ENCODE measurements around the gene EPB41L3.

Gene EPB41L3

GRCh38 chr18:5527603-5528002, 16.2 kb downstream of the EPB41L3 start:
- no peak overlapping the region for H3K23ac ChIP-seq (ENCODE audit: low read depth, low read length, poor library complexity)
- H4K8ac ChIP-seq (ENCODE audit: low read depth, low read length), result no peak overlapping the region
- no peak overlapping the region for H2AFZ ChIP-seq (ENCODE audit: low read length)
- no peak overlapping the region for H3K27ac ChIP-seq (replicated peaks; ENCODE audit: low read length)
- H2BK15ac ChIP-seq (ENCODE audit: low read length), result no peak overlapping the region
- H3K9me3 ChIP-seq (replicated peaks in 1 of 2; ENCODE audit: control insufficient read depth in 2 of 2, insufficient read depth in 1 of 2, low read depth in 1 of 2, low read length in 2 of 2), result no peaks in the 10 kb centered on the region
- no peak overlapping the region for H3K18ac ChIP-seq (ENCODE audit: low read length)
- H3K79me1 ChIP-seq (ENCODE audit: low read depth, low read length), result no peaks in the 10 kb centered on the region
- no peak overlapping the region for H2BK5ac ChIP-seq (ENCODE audit: low read length)
- DNase-seq (ENCODE audit: low spot score), result no peak
- H3K4me1 ChIP-seq (ENCODE audit: control insufficient read depth in 2 of 2, insufficient read depth in 1 of 2, low read depth in 1 of 2, low read length in 2 of 2), result peaks cover 0 to 5% of the 10 kb centered on the region in 2 donors
- no peak overlapping the region for H3K4me2 ChIP-seq (ENCODE audit: insufficient read depth, low read length, poor library complexity, severe bottlenecking)
- no peak overlapping the region for H3K14ac ChIP-seq (ENCODE audit: low read length)
- H3K9ac ChIP-seq (ENCODE audit: low read depth, low read length, poor library complexity), result no peak overlapping the region
- H3K36me3 ChIP-seq (replicated peaks in 1 of 2; ENCODE audit: control insufficient read depth in 2 of 2, insufficient read depth in 2 of 2, low read length in 2 of 2), result no peaks in the 10 kb centered on the region
- no peak overlapping the region for H2BK12ac ChIP-seq (ENCODE audit: low read length)
- no peak overlapping the region for H2AK5ac ChIP-seq (ENCODE audit: low read depth, low read length)
- no peak overlapping the region for H2BK120ac ChIP-seq (ENCODE audit: low read depth, low read length)
- H3K4me3 ChIP-seq (ENCODE audit: low read length in 2 of 2), result no peak overlapping the region
- H3K27me3 ChIP-seq (ENCODE audit: control insufficient read depth in 3 of 3, insufficient read depth in 3 of 3, low read depth in 1 of 3, low read length in 3 of 3), result no peaks in the 10 kb centered on the region
- H3K4ac ChIP-seq (ENCODE audit: low read length), result no peak overlapping the region
- H4K91ac ChIP-seq (ENCODE audit: low read depth, low read length, poor library complexity), result no peak overlapping the region
- WGBS, 2 donors (ENCODE audit: extremely low coverage in 2 of 2, insufficient read length in 2 of 2, insufficient replicate concordance in 1 of 2), result no CpG with 5 or more reads among the region's 6 CpGs

DNA sequence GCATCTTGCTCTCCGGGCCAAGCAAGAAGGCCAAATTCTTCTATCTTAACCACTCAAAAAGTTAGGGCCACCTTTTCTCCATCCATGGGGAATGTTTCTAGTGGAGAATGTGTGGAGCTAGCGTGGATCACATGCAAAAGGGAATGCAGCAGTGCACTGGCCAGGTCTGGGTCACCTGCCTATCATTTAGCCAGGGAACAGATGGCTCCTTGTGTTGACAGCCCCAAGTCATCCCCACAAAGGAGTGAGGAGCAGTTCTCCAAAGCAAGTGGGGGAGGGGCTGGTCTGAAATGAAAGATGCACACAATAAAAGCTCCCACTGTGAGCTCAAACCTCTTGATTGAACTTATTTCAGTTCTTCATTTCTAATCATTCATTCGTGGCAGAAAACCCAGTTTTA, 19.1 kb downstream of the EPB41L3 start:
- Histone ChIP-seq H3K4me1 (ENCODE audit: control insufficient read depth in 2 of 2, insufficient read depth in 1 of 2, low read depth in 1 of 2, low read length in 2 of 2) (no peaks in the 10 kb centered on the region), H3K9ac (ENCODE audit: low read depth, low read length, poor library complexity) (no peak overlapping the region), H2BK120ac (ENCODE audit: low read depth, low read length) (no peak overlapping the region), H3K4ac (ENCODE audit: low read length) (no peak overlapping the region), H3K79me1 (ENCODE audit: low read depth, low read length) (no peaks in the 10 kb centered on the region), H2BK12ac (ENCODE audit: low read length) (no peak overlapping the region), H3K4me2 (ENCODE audit: insufficient read depth, low read length, poor library complexity, severe bottlenecking) (no peak overlapping the region), H4K8ac (ENCODE audit: low read depth, low read length) (no peak overlapping the region), H3K27ac (replicated peaks; ENCODE audit: low read length) (no peak overlapping the region), H2AFZ (ENCODE audit: low read length) (no peak overlapping the region), H2AK5ac (ENCODE audit: low read depth, low read length) (no peak overlapping the region), H2BK5ac (ENCODE audit: low read length) (no peak overlapping the region), H3K36me3 (replicated peaks in 1 of 2; ENCODE audit: control insufficient read depth in 2 of 2, insufficient read depth in 2 of 2, low read length in 2 of 2) (no peaks in the 10 kb centered on the region), H3K27me3 (ENCODE audit: control insufficient read depth in 3 of 3, insufficient read depth in 3 of 3, low read depth in 1 of 3, low read length in 3 of 3) (no peaks in the 10 kb centered on the region), H3K4me3 (ENCODE audit: low read length in 2 of 2) (no peak overlapping the region), H3K14ac (ENCODE audit: low read length) (no peak overlapping the region), H3K9me3 (replicated peaks in 1 of 2; ENCODE audit: control insufficient read depth in 2 of 2, insufficient read depth in 1 of 2, low read depth in 1 of 2, low read length in 2 of 2) (no peaks in the 10 kb centered on the region), H2BK15ac (ENCODE audit: low read length) (no peak overlapping the region), H4K91ac (ENCODE audit: low read depth, low read length, poor library complexity) (no peak overlapping the region), H3K18ac (ENCODE audit: low read length) (no peak overlapping the region), H3K23ac (ENCODE audit: low read depth, low read length, poor library complexity) (no peak overlapping the region)
- no peak for DNase-seq (ENCODE audit: low spot score)
- no CpG with 5 or more reads among the region's 3 CpGs for WGBS, 2 donors (ENCODE audit: extremely low coverage in 2 of 2, insufficient read length in 2 of 2, insufficient replicate concordance in 1 of 2)

- Histone ChIP-seq H3K27me3 (ENCODE audit: control insufficient read depth in 3 of 3, insufficient read depth in 3 of 3, low read depth in 1 of 3, low read length in 3 of 3) (no peaks in the 10 kb centered on the region), H2BK12ac (ENCODE audit: low read length) (no peak overlapping the region), H3K4ac (ENCODE audit: low read length) (no peak overlapping the region), H2BK5ac (ENCODE audit: low read length) (no peak overlapping the region), H2AFZ (ENCODE audit: low read length) (no peak overlapping the region), H3K9ac (ENCODE audit: low read depth, low read length, poor library complexity) (no peak overlapping the region), H3K23ac (ENCODE audit: low read depth, low read length, poor library complexity) (no peak overlapping the region), H2BK15ac (ENCODE audit: low read length) (no peak overlapping the region), H4K8ac (ENCODE audit: low read depth, low read length) (no peak overlapping the region), H3K4me3 (ENCODE audit: low read length in 2 of 2) (no peak overlapping the region), H3K4me2 (ENCODE audit: insufficient read depth, low read length, poor library complexity, severe bottlenecking) (no peak overlapping the region), H3K27ac (replicated peaks; ENCODE audit: low read length) (no peak overlapping the region), H2BK120ac (ENCODE audit: low read depth, low read length) (no peak overlapping the region), H3K79me1 (ENCODE audit: low read depth, low read length) (no peaks in the 10 kb centered on the region), H2AK5ac (ENCODE audit: low read depth, low read length) (no peak overlapping the region), H3K14ac (ENCODE audit: low read length) (no peak overlapping the region), H3K18ac (ENCODE audit: low read length) (no peak overlapping the region), H3K36me3 (replicated peaks in 1 of 2; ENCODE audit: control insufficient read depth in 2 of 2, insufficient read depth in 2 of 2, low read length in 2 of 2) (no peaks in the 10 kb centered on the region), H3K4me1 (ENCODE audit: control insufficient read depth in 2 of 2, insufficient read depth in 1 of 2, low read depth in 1 of 2, low read length in 2 of 2) (no peaks in the 10 kb centered on the region), H4K91ac (ENCODE audit: low read depth, low read length, poor library complexity) (no peak overlapping the region), H3K9me3 (replicated peaks in 1 of 2; ENCODE audit: control insufficient read depth in 2 of 2, insufficient read depth in 1 of 2, low read depth in 1 of 2, low read length in 2 of 2) (no peaks in the 10 kb centered on the region)
- DNase-seq (ENCODE audit: low spot score), result no peak
- WGBS, 2 donors (ENCODE audit: extremely low coverage in 2 of 2, insufficient read length in 2 of 2, insufficient replicate concordance in 1 of 2), result no CpG with 5 or more reads among the region's 2 CpGs
Observed at GRCh38 chr18:5521000-5521399, 22.8 kb downstream of the EPB41L3 start.

- Histone ChIP-seq H2BK5ac (ENCODE audit: low read length) (no peak overlapping the region), H2AK5ac (ENCODE audit: low read depth, low read length) (no peak overlapping the region), H3K23ac (ENCODE audit: low read depth, low read length, poor library complexity) (no peak overlapping the region), H4K8ac (ENCODE audit: low read depth, low read length) (no peak overlapping the region), H3K9me3 (replicated peaks in 1 of 2; ENCODE audit: control insufficient read depth in 2 of 2, insufficient read depth in 1 of 2, low read depth in 1 of 2, low read length in 2 of 2) (no peaks in the 10 kb centered on the region), H3K36me3 (replicated peaks in 1 of 2; ENCODE audit: control insufficient read depth in 2 of 2, insufficient read depth in 2 of 2, low read length in 2 of 2) (no peaks in the 10 kb centered on the region), H2AFZ (ENCODE audit: low read length) (no peak overlapping the region), H2BK15ac (ENCODE audit: low read length) (no peak overlapping the region), H3K79me1 (ENCODE audit: low read depth, low read length) (no peaks in the 10 kb centered on the region), H3K4me3 (ENCODE audit: low read length in 2 of 2) (no peak overlapping the region), H4K91ac (ENCODE audit: low read depth, low read length, poor library complexity) (no peak overlapping the region), H3K4me2 (ENCODE audit: insufficient read depth, low read length, poor library complexity, severe bottlenecking) (no peak overlapping the region), H3K4me1 (ENCODE audit: control insufficient read depth in 2 of 2, insufficient read depth in 1 of 2, low read depth in 1 of 2, low read length in 2 of 2) (no peaks in the 10 kb centered on the region), H2BK12ac (ENCODE audit: low read length) (no peak overlapping the region), H3K14ac (ENCODE audit: low read length) (no peak overlapping the region), H3K4ac (ENCODE audit: low read length) (no peak overlapping the region), H3K9ac (ENCODE audit: low read depth, low read length, poor library complexity) (no peak overlapping the region), H3K27me3 (ENCODE audit: control insufficient read depth in 3 of 3, insufficient read depth in 3 of 3, low read depth in 1 of 3, low read length in 3 of 3) (no peaks in the 10 kb centered on the region), H3K27ac (replicated peaks; ENCODE audit: low read length) (no peak overlapping the region), H3K18ac (ENCODE audit: low read length) (no peak overlapping the region), H2BK120ac (ENCODE audit: low read depth, low read length) (no peak overlapping the region)
- no peak for DNase-seq (ENCODE audit: low spot score)
- WGBS, 2 donors (ENCODE audit: extremely low coverage in 2 of 2, insufficient read length in 2 of 2, insufficient replicate concordance in 1 of 2), result no CpG with 5 or more reads among the region's 1 CpG
Observed at GRCh38 chr18:5520464-5520863, 23.3 kb downstream of the EPB41L3 start.
